Mammary epithelial cell (primary cell): Measurements from ENCODE around the gene KCNS3.

Experiments
- CTCF ChIP-seq, 2 donors: IDR thresholded peaks in 1 of 2; conservative IDR thresholded peaks in 1 of 2; 2 replicates each; pipeline ENCODE4 v1.5.1; 2011 to 2012; ENCODE audit warnings: inconsistent platforms in 2 of 2, low read length in 2 of 2, mild to moderate bottlenecking in 2 of 2, control low read depth in 1 of 2, low read depth in 1 of 2; ENCODE audit not compliant: insufficient read depth in 1 of 2; ENCODE audit errors: extremely low read depth in 1 of 2
- EZH2 ChIP-seq: IDR thresholded peaks from 2 replicates; pipeline ENCODE4 v1.6.1; 2012; ENCODE audit warnings: low read length, inconsistent platforms, borderline replicate concordance

GRCh38 chr2:17869128-17869527 is 9.3 kb upstream of the KCNS3 start:
- TF ChIP-seq CTCF (conservative IDR thresholded peaks at IDR 0.05 in 1 of 2, IDR thresholded peaks at IDR 0.05 in 1 of 2; ENCODE audit: extremely low read depth in 1 of 2, insufficient read depth in 1 of 2, low read depth in 1 of 2, low read length in 2 of 2) (no peak), EZH2 (no peak)
